HFFc6 (cell line): ENCODE data around the gene FER. TPM values are rescaled to one million over a fixed set of nuclear protein-coding genes. Genes with fewer than 3 reads are reported as not detected.

Experiments used
- DNase-seq: peaks from one replicate; pipeline ENCODE4 v3.0.0-alpha.2; 2018
- H3K27ac Mint-ChIP-seq: 2 replicates; pipeline ENCODE4 v1.8.0; 2020; ENCODE audit warnings: mild to moderate bottlenecking, mixed read lengths
- H3K27me3 Mint-ChIP-seq: 2 replicates; pipeline ENCODE4 v1.8.0; 2021; ENCODE audit warnings: mild to moderate bottlenecking, moderate library complexity, mixed read lengths; ENCODE audit not compliant: insufficient read depth
- H3K36me3 Mint-ChIP-seq: 2 replicates; pipeline ENCODE4 v1.8.0; 2021; ENCODE audit warnings: low read depth, mixed read lengths
- H3K4me1 Mint-ChIP-seq: 2 replicates; pipeline ENCODE4 v1.8.0; 2020; ENCODE audit warnings: low read depth, mixed read lengths
- H3K4me3 Mint-ChIP-seq: 2 replicates; pipeline ENCODE4 v1.8.0; 2020; ENCODE audit warnings: mild to moderate bottlenecking, moderate library complexity, mixed read lengths
- H3K9me3 Mint-ChIP-seq: 2 replicates; pipeline ENCODE4 v1.8.0; 2020; ENCODE audit warnings: mild to moderate bottlenecking, mixed read lengths
- total RNA-seq, 6 experiments: library from RNA; stranded (reverse); fragmentation: NEBNext Ultra II Directional; extraction: Animal tissue kit (Norgen Biotek cat#: 25700); gene quantifications; 2 replicates in 1 of 6; 3 replicates in 5 of 6; pipeline ENCODE4 v1.2.3, GENCODE V29; 2021
- TF ChIP-seq, protein P1 (sequence below): fragments of 200-600 bp; sonication (generic); IDR thresholded peaks from 2 replicates; pipeline ENCODE4 v1.5.0; 2021; ENCODE audit warnings: antibody characterized with exemption, mild to moderate bottlenecking

Gene FER
- total RNA-seq, 6 experiments from 2014 or later: 20.2 to 24.6 (median 22.9) TPM

DNA sequence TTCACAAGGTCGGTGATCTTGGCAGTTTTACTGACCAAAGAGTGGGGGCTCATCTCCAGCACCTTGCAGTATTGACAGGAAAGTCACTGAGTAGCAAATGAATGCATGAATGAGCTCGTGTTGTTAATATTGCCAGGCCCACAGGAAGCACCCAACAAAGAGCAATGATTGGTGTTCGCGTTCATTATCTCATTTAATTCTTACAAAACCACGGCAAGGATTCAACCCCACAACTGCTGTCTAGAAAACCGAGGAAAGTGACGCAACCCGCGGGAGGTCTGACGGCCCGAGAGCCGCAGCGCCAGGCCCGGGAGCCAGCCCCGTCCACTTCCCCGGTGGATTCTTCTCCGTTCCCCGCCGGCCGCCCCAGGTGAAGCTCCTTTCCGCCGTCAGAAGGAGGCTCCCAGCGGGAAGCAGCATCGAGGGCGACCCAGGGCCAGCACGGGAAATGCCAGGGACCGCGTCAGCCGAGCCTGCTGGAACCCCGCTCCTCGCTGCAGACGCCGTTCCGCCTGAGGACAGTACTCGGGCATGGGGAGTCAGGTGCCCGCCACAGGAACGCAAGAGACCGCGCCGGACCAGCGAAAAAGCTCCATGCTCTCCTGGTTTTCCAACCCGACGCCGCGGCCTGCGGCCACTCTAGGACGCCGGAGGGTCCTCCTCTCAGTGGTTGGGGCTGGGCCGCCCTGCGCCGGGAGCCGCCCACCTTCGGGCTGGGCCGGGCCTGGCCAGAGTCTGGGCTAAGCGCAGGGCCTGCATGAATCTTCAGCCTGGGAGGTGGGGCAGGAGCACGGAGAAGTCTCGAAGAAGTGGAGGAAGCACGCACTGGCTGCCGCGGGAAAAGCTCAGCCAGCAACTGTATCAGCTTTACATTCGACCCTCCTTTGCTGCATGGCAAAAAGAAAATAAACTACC, 19.8 kb upstream of the FER start:
- TF ChIP-seq, protein P1, sequence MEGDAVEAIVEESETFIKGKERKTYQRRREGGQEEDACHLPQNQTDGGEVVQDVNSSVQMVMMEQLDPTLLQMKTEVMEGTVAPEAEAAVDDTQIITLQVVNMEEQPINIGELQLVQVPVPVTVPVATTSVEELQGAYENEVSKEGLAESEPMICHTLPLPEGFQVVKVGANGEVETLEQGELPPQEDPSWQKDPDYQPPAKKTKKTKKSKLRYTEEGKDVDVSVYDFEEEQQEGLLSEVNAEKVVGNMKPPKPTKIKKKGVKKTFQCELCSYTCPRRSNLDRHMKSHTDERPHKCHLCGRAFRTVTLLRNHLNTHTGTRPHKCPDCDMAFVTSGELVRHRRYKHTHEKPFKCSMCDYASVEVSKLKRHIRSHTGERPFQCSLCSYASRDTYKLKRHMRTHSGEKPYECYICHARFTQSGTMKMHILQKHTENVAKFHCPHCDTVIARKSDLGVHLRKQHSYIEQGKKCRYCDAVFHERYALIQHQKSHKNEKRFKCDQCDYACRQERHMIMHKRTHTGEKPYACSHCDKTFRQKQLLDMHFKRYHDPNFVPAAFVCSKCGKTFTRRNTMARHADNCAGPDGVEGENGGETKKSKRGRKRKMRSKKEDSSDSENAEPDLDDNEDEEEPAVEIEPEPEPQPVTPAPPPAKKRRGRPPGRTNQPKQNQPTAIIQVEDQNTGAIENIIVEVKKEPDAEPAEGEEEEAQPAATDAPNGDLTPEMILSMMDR: peak; percentile 5; the same call in 1 of the 2 replicates
- Mint-ChIP-seq H3K27ac (peak overlapping the region; percentile 93), H3K36me3 (no peaks in the 10 kb centered on the region), H3K9me3 (no peaks in the 10 kb centered on the region), H3K27me3 (no peaks in the 10 kb centered on the region), H3K4me1 (peaks cover 44% of the 10 kb centered on the region), H3K4me3 (peak overlapping the region; percentile 89)
- DNase-seq: peak; percentile 89

DNA sequence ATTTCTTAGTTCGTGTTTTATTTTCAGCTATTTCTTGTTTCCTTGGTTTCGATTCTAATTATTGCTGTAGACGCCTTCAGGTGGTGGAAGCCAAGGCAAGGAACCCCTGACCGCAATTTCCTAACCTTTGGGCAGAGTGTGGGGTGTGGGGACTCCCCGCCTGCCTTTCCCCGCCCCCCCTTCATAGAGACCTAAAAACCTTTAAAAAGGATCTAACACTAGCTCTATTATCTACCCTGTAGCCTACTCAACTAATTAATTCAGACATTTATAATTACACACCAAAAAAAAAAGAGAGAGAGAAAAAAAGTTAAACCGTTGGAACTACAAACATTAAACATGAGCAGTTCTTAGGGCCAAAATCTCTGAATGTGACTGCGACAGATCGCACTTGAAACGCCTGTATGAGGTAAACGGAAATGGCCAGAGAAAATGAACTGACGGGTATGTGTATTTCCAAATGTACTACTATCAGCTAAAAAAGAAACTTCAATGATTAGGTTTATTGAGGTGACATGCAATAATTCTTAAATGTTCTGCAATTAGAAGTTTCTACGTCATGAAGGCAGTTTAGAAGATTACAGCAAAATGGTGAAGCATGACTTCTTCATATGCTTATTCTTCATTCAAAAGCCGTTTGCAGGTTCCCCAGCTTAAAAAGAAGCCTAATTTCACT, 19.0 kb upstream of the FER start:
- peaks cover 44% of the 10 kb centered on the region for H3K4me1 Mint-ChIP-seq
- H3K27me3 Mint-ChIP-seq: no peaks in the 10 kb centered on the region
- no peak for DNase-seq
- peak overlapping the region; percentile 93 for H3K27ac Mint-ChIP-seq
- H3K9me3 Mint-ChIP-seq: no peaks in the 10 kb centered on the region
- TF ChIP-seq, protein P1: no peak
- H3K36me3 Mint-ChIP-seq: no peaks in the 10 kb centered on the region
- peak overlapping the region; percentile 89 for H3K4me3 Mint-ChIP-seq

DNA sequence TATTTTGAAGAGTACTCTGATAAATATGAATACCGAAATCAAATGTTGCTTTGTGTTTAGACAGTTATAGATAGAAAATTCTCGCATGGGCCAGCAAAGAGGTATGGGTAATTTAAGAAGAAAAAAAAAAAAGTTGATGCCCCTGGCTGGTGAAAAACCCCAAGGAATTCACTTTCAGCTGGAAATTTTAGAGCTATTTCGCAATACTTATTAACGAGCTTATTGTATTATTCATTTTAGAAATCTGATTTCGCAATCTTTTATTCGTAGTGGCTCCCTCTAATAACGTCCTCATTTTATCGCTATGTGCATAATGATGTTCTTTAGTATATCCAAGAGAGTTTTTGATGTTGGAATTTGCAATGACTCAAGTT, 18.5 kb upstream of the FER start:
- TF ChIP-seq, protein P1: no peak
- H3K27me3 Mint-ChIP-seq: no peaks in the 10 kb centered on the region
- no peak for DNase-seq
- no peak overlapping the region for H3K27ac Mint-ChIP-seq
- H3K4me1 Mint-ChIP-seq: peaks cover 44% of the 10 kb centered on the region
- no peaks in the 10 kb centered on the region for H3K36me3 Mint-ChIP-seq
- peak overlapping the region; percentile 13; the same call in 1 of the 2 replicates for H3K4me3 Mint-ChIP-seq
- H3K9me3 Mint-ChIP-seq: no peaks in the 10 kb centered on the region

DNA sequence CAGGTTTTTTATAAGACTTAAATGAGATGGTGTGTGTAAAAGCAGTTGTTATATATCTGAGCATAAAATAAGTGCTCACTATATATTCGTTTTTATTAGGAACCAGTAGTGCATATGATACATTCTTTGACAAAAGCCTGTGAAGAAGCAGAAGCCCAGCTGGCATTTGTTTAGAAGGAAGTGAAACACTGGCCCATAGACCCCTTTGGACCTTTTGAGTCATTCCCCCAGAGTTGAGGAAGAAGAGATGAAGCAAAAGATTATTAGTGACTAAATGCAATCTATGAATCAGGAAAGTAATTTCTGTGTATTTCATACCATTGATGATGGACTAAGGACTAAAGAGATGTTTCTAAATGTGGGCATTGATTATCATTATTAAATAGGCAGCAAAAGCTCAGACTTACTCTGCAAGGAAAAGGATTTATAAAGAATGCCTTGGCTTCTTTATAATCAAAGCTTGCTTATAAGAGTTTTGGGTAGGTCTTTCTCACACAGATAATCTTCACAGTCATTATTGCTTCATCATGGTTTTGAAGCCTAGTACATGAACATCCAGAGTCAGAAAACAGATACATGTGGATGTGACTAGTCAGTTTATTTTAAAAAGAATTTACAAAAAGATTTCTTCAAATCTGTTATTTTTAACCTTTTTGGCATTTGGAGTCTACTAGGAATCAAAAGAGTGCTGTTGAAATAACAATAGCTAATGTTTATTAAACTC, 16.9 kb upstream of the FER start:
- TF ChIP-seq, protein P1: no peak
- H3K36me3 Mint-ChIP-seq: no peaks in the 10 kb centered on the region
- H3K9me3 Mint-ChIP-seq: no peaks in the 10 kb centered on the region
- DNase-seq: no peak
- H3K4me1 Mint-ChIP-seq: peaks cover 44% of the 10 kb centered on the region
- no peak overlapping the region for H3K27ac Mint-ChIP-seq
- H3K4me3 Mint-ChIP-seq: no peak overlapping the region
- no peaks in the 10 kb centered on the region for H3K27me3 Mint-ChIP-seq

DNA sequence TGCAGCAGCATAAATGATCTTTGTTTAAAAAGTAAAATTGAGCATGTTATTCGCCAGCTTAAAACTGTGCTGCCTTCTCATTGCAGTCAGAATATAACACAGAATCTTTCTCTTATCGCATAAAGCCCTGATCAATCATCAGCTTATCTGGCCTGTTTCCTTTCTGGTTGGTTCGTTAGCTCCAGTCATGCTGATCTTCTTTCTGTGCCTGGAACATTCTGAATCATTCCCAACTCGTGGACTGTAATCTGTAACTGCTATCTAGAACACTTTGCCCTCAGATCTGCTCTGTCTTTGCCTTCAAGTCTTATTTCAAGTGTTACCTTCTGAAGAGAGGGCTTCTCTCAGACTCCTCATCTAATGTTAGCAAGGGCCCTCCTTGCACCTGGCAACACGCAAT, 11.9 kb upstream of the FER start:
- H3K36me3 Mint-ChIP-seq: no peaks in the 10 kb centered on the region
- H3K27ac Mint-ChIP-seq: no peak overlapping the region
- H3K4me1 Mint-ChIP-seq: peaks cover under 1% of the 10 kb centered on the region
- no peaks in the 10 kb centered on the region for H3K9me3 Mint-ChIP-seq
- no peak for DNase-seq
- H3K4me3 Mint-ChIP-seq: no peak overlapping the region
- H3K27me3 Mint-ChIP-seq: no peaks in the 10 kb centered on the region
- TF ChIP-seq, protein P1: no peak
